Esophagus (tissue), 2 donors: ENCODE results near the gene IFITM2. TPM values are rescaled to one million over a fixed set of nuclear protein-coding genes. Genes with fewer than 3 reads are reported as not detected.
"Not testable (repeated sequence)": the region's sequence is repeated elsewhere in the genome, so short reads cannot be mapped to it uniquely, and the experiment has no call there.

Experiments used
- H3K27ac ChIP-seq, 2 donors: one replicate each; pipeline ENCODE4 v1.5.1; 2013; ENCODE audit warnings: low read depth in 2 of 2, mild to moderate bottlenecking in 2 of 2, inconsistent platforms in 1 of 2, low read length in 1 of 2, moderate library complexity in 1 of 2
- H3K27me3 ChIP-seq, 2 donors: one replicate each; pipeline ENCODE4 v1.6.1; 2013; ENCODE audit warnings: low read length in 2 of 2, control low read depth in 1 of 2, mild to moderate bottlenecking in 1 of 2; ENCODE audit not compliant: insufficient read depth in 2 of 2, control insufficient read depth in 1 of 2
- H3K36me3 ChIP-seq, 2 donors: one replicate each; pipeline ENCODE4 v1.6.1; 2013; ENCODE audit warnings: low read length in 1 of 2; ENCODE audit not compliant: control insufficient read depth in 2 of 2, insufficient read depth in 2 of 2
- H3K4me1 ChIP-seq, 2 donors: one replicate each; pipeline ENCODE4 v1.6.1; 2013; ENCODE audit warnings: low read length in 1 of 2; ENCODE audit not compliant: control insufficient read depth in 2 of 2, insufficient read depth in 2 of 2
- H3K4me3 ChIP-seq, 2 donors: one replicate each; pipeline ENCODE4 v1.5.1; 2013; ENCODE audit warnings: low read length in 2 of 2, mild to moderate bottlenecking in 2 of 2, low read depth in 1 of 2, moderate library complexity in 1 of 2
- H3K9me3 ChIP-seq, 2 donors: one replicate each; pipeline ENCODE4 v1.6.1; 2013; ENCODE audit warnings: mild to moderate bottlenecking in 2 of 2, low read depth in 1 of 2, low read length in 1 of 2, moderate library complexity in 1 of 2; ENCODE audit not compliant: control insufficient read depth in 2 of 2, insufficient read depth in 1 of 2
- WGBS, 2 donors: extraction: QIAGEN DNeasy Blood & Tissue Kit; methylation state at CpG; one replicate each; pipeline ENCODE4 v1.1.7; 2013; 5-methylcytosine and 5-hydroxymethylcytosine counted together
- polyA plus RNA-seq, 2 donors: library from polyadenylated mRNA; stranded (reverse); fragments of 200-250 nt; gene quantifications; one replicate each; pipeline ENCODE4 v1.2.3, GENCODE V29; 2013
- donor health status: healthy with polysubstance abuse.
- donor health status: Bipolar disorder and iron deficiency.

Gene IFITM2
- polyA plus RNA-seq, 2 donors = 72.3 to 165 TPM

- H3K27ac ChIP-seq = no peak overlapping the region
- no peaks in the 10 kb centered on the region for H3K27me3 ChIP-seq
- no peaks in the 10 kb centered on the region for H3K9me3 ChIP-seq
- WGBS, 2 donors = 61 to 85% methylated on average over 5 of the region's 5 CpGs
- peaks cover 0 to 1% of the 10 kb centered on the region in 2 donors for H3K4me1 ChIP-seq
- no peaks in the 10 kb centered on the region for H3K36me3 ChIP-seq
- no peak overlapping the region for H3K4me3 ChIP-seq
Observed at GRCh38 chr11:340539-341512, 33.2 kb downstream of the IFITM2 start.

GRCh38 chr11:342328-342727, 34.7 kb downstream of the IFITM2 start:
- 55 to 59% methylated on average over 3 of the region's 3 CpGs for WGBS, 2 donors
- Histone ChIP-seq H3K27ac (peak overlapping the region in 1 of 2 donors; percentile 26), H3K36me3 (no peaks in the 10 kb centered on the region), H3K4me1 (no peaks in the 10 kb centered on the region), H3K27me3 (no peaks in the 10 kb centered on the region), H3K9me3 (no peaks in the 10 kb centered on the region), H3K4me3 (no peak overlapping the region)

- Histone ChIP-seq H3K9me3 (no peaks in the 10 kb centered on the region), H3K4me3 (no peak overlapping the region), H3K27ac (no peak overlapping the region), H3K36me3 (no peaks in the 10 kb centered on the region), H3K4me1 (no peaks in the 10 kb centered on the region), H3K27me3 (no peaks in the 10 kb centered on the region)
- WGBS, 2 donors = 91 to 95% methylated on average over 11 of the region's 11 CpGs
Observed at GRCh38 chr11:344836-345578, 37.4 kb downstream of the IFITM2 start.

GRCh38 chr11:346529-346928, 38.9 kb downstream of the IFITM2 start:
- Histone ChIP-seq H3K4me1 (peaks cover 0 to 2% of the 10 kb centered on the region in 2 donors), H3K36me3 (no peaks in the 10 kb centered on the region), H3K9me3 (no peaks in the 10 kb centered on the region), H3K27me3 (no peaks in the 10 kb centered on the region), H3K4me3 (no peak overlapping the region), H3K27ac (no peak overlapping the region)
- whole genome bisulfite sequencing, 2 donors = 75 to 79% methylated on average over 3 of the region's 3 CpGs

- whole genome bisulfite sequencing, 2 donors = 77 to 90% methylated on average over 7 to 8 of the region's 8 CpGs
- not testable (repeated sequence) for H3K9me3 ChIP-seq, H3K27ac ChIP-seq, H3K27me3 ChIP-seq, H3K36me3 ChIP-seq, H3K4me3 ChIP-seq, H3K4me1 ChIP-seq
Observed at GRCh38 chr11:349270-349954, 41.8 kb downstream of the IFITM2 start.

- H3K4me3 ChIP-seq, H3K4me1 ChIP-seq, H3K36me3 ChIP-seq, H3K27me3 ChIP-seq, H3K9me3 ChIP-seq: not testable (repeated sequence)
- peak overlapping the region in 1 of 2 donors; percentile 60 for H3K27ac ChIP-seq
- 45 to 65% methylated on average over 16 of the region's 16 CpGs for WGBS, 2 donors
Observed at GRCh38 chr11:350033-350722, 42.6 kb downstream of the IFITM2 start.

- H3K27ac ChIP-seq = peak overlapping the region; percentile 23 to 60
- peaks cover 0 to 10% of the 10 kb centered on the region in 2 donors for H3K4me1 ChIP-seq
- WGBS, 2 donors = 46 to 51% methylated on average over 18 of the region's 18 CpGs
Observed at GRCh38 chr11:350723-351255, 43.2 kb downstream of the IFITM2 start.

GRCh38 chr11:351411-351810, 43.8 kb downstream of the IFITM2 start:
- Histone ChIP-seq H3K4me3 (no peak overlapping the region), H3K36me3 (no peaks in the 10 kb centered on the region), H3K27ac (peak overlapping the region; percentile 23 to 51), H3K9me3 (no peaks in the 10 kb centered on the region), H3K27me3 (no peaks in the 10 kb centered on the region), H3K4me1 (peaks cover 0 to 11% of the 10 kb centered on the region in 2 donors)
- WGBS, 2 donors = 95 to 96% methylated on average over 14 of the region's 14 CpGs

More at GRCh38 chr11:350723-351255, 43.2 kb downstream of the IFITM2 start:
- Histone ChIP-seq H3K9me3 (no peaks in the 10 kb centered on the region), H3K36me3 (no peaks in the 10 kb centered on the region), H3K27me3 (no peaks in the 10 kb centered on the region), H3K4me3 (no peak overlapping the region)
